Ishikawa (cell line): ENCODE results near the gene IL1RL1.

Experiments used
- CEBPB ChIP-seq: IDR thresholded peaks from 2 replicates; pipeline ENCODE4 v1.6.1; 2012
- CREB1 ChIP-seq: IDR thresholded peaks from 2 replicates; pipeline ENCODE4 v1.6.1; 2012; ENCODE audit warnings: low read depth
- EGR1 ChIP-seq: IDR thresholded peaks from 2 replicates; pipeline ENCODE4 v1.6.1; 2012
- EP300 ChIP-seq: IDR thresholded peaks from 2 replicates; pipeline ENCODE4 v1.6.1; 2012; ENCODE audit warnings: borderline replicate concordance
- FOXM1 ChIP-seq: IDR thresholded peaks from 2 replicates; pipeline ENCODE4 v1.6.1; 2012; ENCODE audit warnings: low read depth, borderline replicate concordance
- MAX ChIP-seq: IDR thresholded peaks from 2 replicates; pipeline ENCODE4 v1.6.1; 2012
- NFIC ChIP-seq: IDR thresholded peaks from 2 replicates; pipeline ENCODE4 v1.6.1; 2012
- RAD21 ChIP-seq: IDR thresholded peaks from 2 replicates; pipeline ENCODE4 v1.6.1; 2012; ENCODE audit warnings: low read depth
- REST ChIP-seq: IDR thresholded peaks from 2 replicates; pipeline ENCODE4 v1.6.1; 2012; ENCODE audit warnings: low read depth, mild to moderate bottlenecking
- TAF1 ChIP-seq: IDR thresholded peaks from 2 replicates; pipeline ENCODE4 v1.6.1; 2012; ENCODE audit warnings: low read depth, mild to moderate bottlenecking
- TCF12 ChIP-seq: IDR thresholded peaks from 2 replicates; pipeline ENCODE4 v1.6.1; 2012; ENCODE audit warnings: low read depth
- TEAD4 ChIP-seq: IDR thresholded peaks from 2 replicates; pipeline ENCODE4 v1.6.1; 2012
- USF1 ChIP-seq: IDR thresholded peaks from 2 replicates; pipeline ENCODE4 v1.6.1; 2012
- YY1 ChIP-seq: IDR thresholded peaks from 2 replicates; pipeline ENCODE4 v1.6.1; 2012; ENCODE audit warnings: low read depth
- ZBTB7A ChIP-seq: IDR thresholded peaks from 2 replicates; pipeline ENCODE4 v1.6.1; 2012; ENCODE audit warnings: low read depth

Gene IL1RL1

GRCh38 chr2:102290594-102290993 is 20.8 kb upstream of the IL1RL1 start:
- TF ChIP-seq RAD21 (no peak), CREB1 (no peak), NFIC (no peak), YY1 (no peak), USF1 (no peak), TAF1 (no peak), FOXM1 (no peak), EP300 (no peak), MAX (no peak), EGR1 (no peak), TEAD4 (no peak), CEBPB (no peak), TCF12 (no peak), REST (no peak), ZBTB7A (no peak)

GRCh38 chr2:102291319-102292075 is 19.9 kb upstream of the IL1RL1 start:
- TF ChIP-seq YY1 (no peak), USF1 (no peak), CREB1 (no peak), CEBPB (no peak), TCF12 (no peak), EP300 (no peak)

- TF ChIP-seq ZBTB7A (no peak), FOXM1 (no peak), NFIC (no peak), TCF12 (no peak), YY1 (no peak), EGR1 (no peak), CEBPB (no peak), EP300 (no peak), MAX (no peak), CREB1 (no peak), REST (no peak), RAD21 (no peak), TAF1 (no peak)
Measured at GRCh38 chr2:102294802-102295489, 16.4 kb upstream of the IL1RL1 start.

GRCh38 chr2:102295566-102295965 is 15.8 kb upstream of the IL1RL1 start:
- no peak for TF ChIP-seq ZBTB7A
- TF ChIP-seq CREB1, result no peak
- no peak for TF ChIP-seq TEAD4
- no peak for TF ChIP-seq REST
- no peak for TF ChIP-seq YY1
- no peak for TF ChIP-seq USF1
- TF ChIP-seq EGR1, result no peak
- no peak for TF ChIP-seq MAX
- no peak for TF ChIP-seq RAD21
- TF ChIP-seq TCF12, result no peak
- no peak for TF ChIP-seq NFIC
- no peak for TF ChIP-seq EP300
